GOT3 (cell line): Measurements from ENCODE around the gene S1PR1.
"Not testable (repeated sequence)": the region's sequence is repeated elsewhere in the genome, so short reads cannot be mapped to it uniquely, and the experiment has no call there.

ENCODE experiments used
- DNase-seq: peaks from one replicate; lab custom pipeline; 2025; ENCODE audit warnings: mixed read lengths; lab: John Stamatoyannopoulos, UW

S1PR1 gene

DNA sequence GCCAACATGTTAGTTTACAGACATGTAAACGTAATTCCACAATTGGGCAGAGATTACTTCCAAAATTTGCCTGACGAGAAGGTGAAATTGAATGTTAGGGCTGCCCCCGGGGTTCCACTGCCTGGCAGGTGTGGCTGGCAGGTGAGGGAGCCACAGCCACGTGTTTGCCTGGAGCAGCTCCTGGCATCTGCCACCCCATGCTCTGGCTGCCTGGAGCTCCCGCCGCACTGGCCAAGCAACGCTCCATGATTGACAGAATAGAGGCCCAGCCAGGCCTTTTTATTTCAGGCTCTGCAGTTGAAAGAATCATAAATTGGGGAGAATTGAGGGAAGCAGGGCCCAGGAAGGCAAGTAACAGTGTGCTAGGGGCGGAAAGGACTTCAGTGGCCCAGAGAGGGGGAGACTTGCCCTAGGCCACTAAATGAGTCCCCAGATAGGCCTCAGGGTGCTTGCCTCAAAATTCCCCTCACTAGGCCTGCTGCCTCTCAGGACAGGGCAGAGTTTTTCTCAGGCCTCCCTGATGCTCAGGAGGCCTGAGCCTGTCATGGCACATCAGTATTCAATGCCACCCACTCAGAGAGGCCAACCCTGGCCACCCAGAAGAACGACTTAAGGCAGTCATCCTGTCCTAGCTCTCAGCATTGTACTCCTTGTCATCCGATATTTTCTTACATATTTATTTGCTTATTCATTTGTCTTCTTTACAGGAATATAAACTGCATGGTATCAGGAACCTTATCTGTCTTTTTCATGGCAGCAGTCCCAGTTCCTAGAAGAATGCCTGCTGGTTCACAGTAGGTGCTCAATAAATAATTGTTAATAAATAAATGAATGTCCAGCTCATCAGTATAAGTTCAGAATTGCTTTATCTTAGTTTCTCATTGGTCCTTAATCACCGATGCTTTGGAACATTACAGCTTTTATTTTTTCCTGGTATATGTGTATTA is 16.6 kb upstream of the S1PR1 start:
- DNase-seq, result no peak

GRCh38 chr1:101220906-101221305 is 15.9 kb upstream of the S1PR1 start:
- DNase-seq, result no peak

DNA sequence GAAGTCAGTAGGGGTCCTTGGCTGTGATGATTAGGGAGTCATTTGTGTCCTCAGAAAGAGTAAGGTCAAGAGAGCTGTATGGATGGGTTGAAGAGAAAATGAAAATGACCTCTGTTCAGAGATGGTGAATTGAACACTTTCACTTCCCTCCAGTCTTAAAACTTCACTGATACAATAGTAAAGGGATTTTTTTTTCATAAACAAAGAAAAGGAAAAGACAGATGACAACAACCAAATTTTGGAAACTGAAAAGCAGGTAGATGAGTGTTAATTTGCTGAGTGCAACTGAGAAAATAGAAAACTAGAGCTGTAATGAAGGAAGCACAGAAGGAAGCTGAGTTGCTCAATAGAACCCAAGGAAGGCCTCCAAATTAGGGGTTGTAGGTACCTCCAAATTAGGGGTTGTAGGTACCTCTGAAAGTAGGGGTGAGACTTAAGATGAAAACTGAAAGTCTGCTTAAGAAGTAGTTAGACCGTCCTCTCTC is 14.8 kb upstream of the S1PR1 start:
- no peak for DNase-seq

DNA sequence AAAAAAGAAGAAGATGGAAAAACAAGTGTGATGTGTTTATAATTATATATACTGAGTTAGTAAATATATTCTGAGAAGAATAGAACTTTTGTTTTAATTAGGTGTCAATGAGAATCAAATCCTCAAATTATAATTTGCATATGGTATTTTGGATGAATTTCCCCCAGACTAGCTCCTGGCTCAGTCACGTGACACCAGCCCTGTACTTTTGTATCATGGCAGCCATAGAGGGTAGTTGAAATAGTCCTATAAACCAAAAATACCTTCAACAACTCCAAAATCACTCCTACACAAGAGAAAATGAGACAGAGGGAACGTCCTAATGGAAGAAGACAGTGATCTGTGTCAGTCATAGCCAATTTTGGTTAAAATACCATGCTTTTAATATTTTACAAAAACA is 9.0 kb upstream of the S1PR1 start:
- no peak for DNase-seq

- no peak for DNase-seq
Observed at GRCh38 chr1:101228424-101229134, 8.2 kb upstream of the S1PR1 start.

DNA sequence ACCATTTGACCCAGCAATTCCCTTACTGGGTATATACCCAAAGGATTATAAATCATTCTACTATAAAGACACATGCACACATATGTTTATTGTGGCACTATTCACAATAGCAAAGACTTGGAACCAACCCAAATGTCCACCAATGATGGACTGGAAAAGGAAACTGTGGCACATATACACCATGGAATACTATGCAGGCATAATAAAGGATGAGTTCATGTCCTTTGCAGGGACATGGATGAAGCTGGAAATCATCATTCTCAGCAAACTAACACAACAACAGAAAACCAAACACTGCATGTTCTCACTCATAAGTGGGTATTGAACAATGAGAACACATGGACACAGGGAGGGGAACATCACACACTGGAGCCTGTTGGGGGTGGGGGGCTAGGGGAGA is 4.6 kb upstream of the S1PR1 start:
- not testable (repeated sequence) for DNase-seq

DNA sequence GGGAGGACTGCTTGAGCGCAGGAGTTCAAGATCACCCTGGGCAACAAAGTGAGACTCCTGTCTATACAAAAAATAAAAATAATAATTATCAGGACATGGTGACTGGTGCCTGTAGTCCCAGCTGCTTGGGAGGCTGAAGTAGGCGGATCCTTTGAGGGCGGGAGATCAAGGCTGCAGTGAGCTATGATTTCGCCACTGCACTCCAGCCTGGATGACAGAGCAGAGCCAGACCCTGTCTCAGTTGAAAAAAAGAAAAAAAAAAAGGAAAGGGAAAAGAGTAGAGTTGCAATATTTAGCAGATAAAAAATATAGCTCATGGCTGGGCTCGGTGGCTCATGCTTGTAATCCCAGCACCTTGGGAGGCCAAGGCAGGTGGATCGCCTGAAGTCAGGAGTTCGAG is 3.3 kb upstream of the S1PR1 start:
- DNase-seq, result no peak

GRCh38 chr1:101235216-101235695 is 1.6 kb upstream of the S1PR1 start:
- DNase-seq, result no peak

GRCh38 chr1:101235696-101236515 is 913 bp upstream of the S1PR1 start:
- DNase-seq, result no peak

DNA sequence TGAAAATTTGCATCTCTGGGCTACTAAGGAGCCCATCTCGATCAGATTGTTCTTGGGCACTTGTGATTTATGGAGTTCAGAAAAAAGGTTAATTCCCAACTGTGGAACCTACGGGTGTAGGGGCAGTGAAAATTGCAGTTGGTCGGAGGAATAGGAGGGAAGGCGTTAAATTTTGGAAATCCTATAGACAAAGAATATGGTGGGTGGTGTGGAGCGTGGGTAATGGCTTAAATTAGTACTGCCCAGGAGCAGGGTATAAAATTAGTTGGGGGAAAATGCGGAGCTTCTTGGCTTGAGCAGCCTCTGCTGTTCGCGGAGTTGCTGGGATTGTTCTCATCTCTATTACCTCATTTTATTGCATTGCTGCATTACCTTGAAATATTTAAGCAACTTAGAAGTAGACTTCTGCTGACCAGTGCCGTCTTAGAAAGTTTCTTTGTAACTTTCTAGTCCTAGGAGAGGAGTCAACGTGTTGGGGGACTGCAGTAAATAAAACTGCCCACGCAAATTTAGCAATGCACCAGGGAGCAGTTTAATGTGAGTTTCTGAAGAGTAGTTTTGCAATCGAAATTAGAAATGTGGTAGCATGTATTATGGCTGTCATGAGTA is 514 bp downstream of the S1PR1 start:
- no peak for DNase-seq

DNA sequence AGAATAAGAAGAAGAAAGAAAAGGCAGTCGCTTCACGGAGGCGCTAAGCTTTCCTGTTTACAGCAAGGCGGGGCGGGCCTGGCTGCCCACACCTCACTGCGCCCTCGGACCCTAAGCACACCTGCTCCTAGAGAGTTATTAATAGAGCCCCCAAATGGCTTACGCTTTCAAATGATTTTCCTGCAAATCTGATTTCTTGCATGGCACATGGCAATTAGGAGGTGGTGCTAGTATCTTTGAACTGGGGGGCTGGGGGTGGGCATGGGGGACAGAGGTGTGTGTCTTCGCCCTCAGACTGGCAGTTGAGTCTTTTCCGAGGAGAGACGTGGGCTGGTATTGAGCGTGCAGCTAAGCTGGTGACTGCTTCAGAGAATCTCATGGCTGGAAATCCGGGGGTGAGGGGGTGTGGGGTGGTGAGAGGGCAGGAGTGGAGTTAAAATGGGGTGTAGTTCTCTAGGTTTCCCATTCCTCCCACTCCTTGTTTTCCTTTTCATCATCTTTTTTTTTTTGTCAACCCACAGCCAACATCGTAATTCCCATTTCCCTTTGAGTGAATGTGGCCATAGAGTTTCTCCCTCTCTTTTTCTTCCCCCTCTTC is 1.3 kb downstream of the S1PR1 start:
- no peak for DNase-seq

- DNase-seq, result peak; percentile 12
Observed at GRCh38 chr1:101238681-101239094, 1.9 kb downstream of the S1PR1 start.

- DNase-seq, result no peak
Observed at GRCh38 chr1:101239095-101240040, 2.5 kb downstream of the S1PR1 start.

DNA sequence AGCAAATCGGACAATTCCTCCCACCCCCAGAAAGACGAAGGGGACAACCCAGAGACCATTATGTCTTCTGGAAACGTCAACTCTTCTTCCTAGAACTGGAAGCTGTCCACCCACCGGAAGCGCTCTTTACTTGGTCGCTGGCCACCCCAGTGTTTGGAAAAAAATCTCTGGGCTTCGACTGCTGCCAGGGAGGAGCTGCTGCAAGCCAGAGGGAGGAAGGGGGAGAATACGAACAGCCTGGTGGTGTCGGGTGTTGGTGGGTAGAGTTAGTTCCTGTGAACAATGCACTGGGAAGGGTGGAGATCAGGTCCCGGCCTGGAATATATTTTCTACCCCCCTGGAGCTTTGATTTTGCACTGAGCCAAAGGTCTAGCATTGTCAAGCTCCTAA is 3.2 kb downstream of the S1PR1 start:
- DNase-seq, result no peak

DNA sequence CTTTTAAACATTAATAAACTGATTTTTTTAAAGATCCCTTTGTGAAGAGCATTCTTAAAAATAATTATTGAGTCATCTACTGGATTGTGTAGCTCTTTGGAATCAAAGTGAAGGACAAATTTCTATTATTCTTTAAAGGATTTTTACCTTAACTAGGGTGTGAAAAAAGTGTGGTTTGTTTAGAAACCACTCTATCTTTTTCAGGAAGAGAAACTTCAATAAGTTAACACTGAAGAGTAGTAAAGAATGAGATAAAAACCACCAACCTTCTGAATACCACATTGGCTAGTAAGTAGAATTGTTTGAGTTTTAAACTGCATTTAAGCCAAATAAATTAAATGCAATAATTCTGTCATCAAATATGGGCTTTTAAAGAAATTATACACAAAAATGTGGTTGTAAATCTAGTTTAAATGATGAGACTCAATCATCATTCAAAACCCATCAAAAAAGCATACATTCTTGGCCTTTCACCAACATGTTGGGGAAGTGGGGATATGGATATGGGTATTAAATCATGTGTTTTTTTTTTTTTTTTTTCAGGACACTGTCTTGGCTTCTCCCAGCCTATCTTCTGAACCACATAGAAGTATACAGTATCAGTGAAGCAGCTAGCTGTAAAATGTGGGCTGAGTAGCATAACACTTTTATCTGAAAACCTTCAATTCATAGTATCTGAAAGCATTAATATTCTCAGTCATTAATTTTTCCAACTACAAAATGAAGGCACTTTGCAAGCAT is 4.8 kb downstream of the S1PR1 start:
- DNase-seq, result no peak

DNA sequence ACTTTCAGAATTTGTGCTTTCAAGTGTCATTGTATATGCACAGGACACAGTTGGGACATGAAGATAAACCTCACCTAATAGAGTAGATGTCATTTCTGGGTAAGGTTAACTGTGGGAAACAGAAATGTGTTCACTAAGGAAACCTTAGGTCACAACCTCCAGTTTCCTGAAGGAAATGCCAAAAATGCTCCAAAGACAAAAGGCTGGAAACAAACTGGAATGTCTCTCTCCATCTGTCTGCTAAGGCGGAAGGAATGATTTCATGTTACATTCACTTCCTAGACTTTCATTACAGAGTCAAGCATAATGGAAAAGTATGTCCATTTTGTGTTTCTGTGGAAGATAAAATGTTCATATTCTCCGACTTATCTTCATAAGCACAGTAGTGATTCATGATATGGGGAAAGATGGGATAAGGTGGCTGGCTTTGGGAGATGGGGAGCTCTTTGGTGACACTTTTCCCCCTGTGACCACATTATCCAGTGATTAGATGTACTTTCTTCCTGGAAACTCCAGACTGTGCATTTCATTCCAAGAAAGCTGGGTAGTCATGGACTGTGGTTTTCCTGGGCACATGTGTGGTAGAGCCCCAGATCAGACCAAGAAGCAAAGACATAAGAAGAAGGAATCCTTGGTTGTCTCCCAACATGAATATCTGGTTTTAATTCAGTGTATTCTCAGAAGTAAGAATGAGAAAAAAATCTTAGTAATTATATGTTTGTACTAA is 5.7 kb downstream of the S1PR1 start:
- no peak for DNase-seq

- no peak for DNase-seq
Observed at GRCh38 chr1:101243751-101244150, 6.9 kb downstream of the S1PR1 start.

- no peak for DNase-seq
Observed at GRCh38 chr1:101244842-101245241, 8.0 kb downstream of the S1PR1 start.
